Hippocampal formation (tissue), 2 donors: ENCODE results near the gene ATP8A1.
"Not testable (repeated sequence)": the region's sequence is repeated elsewhere in the genome, so short reads cannot be mapped to it uniquely, and the experiment has no call there.

Source experiments
- DNase-seq, 2 donors: peaks; one replicate each; lab custom pipeline; 2025; lab: John Stamatoyannopoulos, UW

ATP8A1 gene

GRCh38 chr4:42656944-42657792 is at the start of gene ATP8A1:
ATP8A1 (minus strand) TSS chr4:42657105; CDS start chr4:42656873, 232 bp downstream.
- peak; percentile 91 to 96 for DNase-seq

- no peak for DNase-seq
These were observed 49.2 kb upstream of the ATP8A1 start for GRCh38 chr4:42706086-42706485.

GRCh38 chr4:42703813-42704212 is 46.9 kb upstream of the ATP8A1 start:
- no peak for DNase-seq

GRCh38 chr4:42702895-42703294 is 46.0 kb upstream of the ATP8A1 start:
- DNase-seq, result no peak

- not testable (repeated sequence) for DNase-seq
These were observed 44.9 kb upstream of the ATP8A1 start for GRCh38 chr4:42701780-42702179.

- DNase-seq, result no peak
These were observed 33.6 kb upstream of the ATP8A1 start for GRCh38 chr4:42690537-42690936.

- no peak for DNase-seq
These were observed 26.5 kb upstream of the ATP8A1 start for GRCh38 chr4:42683393-42683792.

- no peak for DNase-seq
These were observed 21.6 kb upstream of the ATP8A1 start for GRCh38 chr4:42678512-42678911.

- DNase-seq, result no peak
These were observed 19.4 kb upstream of the ATP8A1 start for GRCh38 chr4:42676066-42676951.

- DNase-seq, result no peak
These were observed 16.1 kb upstream of the ATP8A1 start for GRCh38 chr4:42673082-42673425.

- no peak for DNase-seq
These were observed 15.6 kb upstream of the ATP8A1 start for GRCh38 chr4:42672359-42673081.

- no peak for DNase-seq
These were observed 14.7 kb upstream of the ATP8A1 start for GRCh38 chr4:42671431-42672194.

- no peak for DNase-seq
These were observed 1.4 kb upstream of the ATP8A1 start for GRCh38 chr4:42658261-42658660.

GRCh38 chr4:42656679-42656943 is 294 bp downstream of the ATP8A1 start:
- DNase-seq, result no peak

- peak; percentile 53 to 56 for DNase-seq
These were observed 805 bp downstream of the ATP8A1 start for GRCh38 chr4:42655921-42656678.

- no peak for DNase-seq
These were observed 1.7 kb downstream of the ATP8A1 start for GRCh38 chr4:42655269-42655637.

- DNase-seq, result no peak
These were observed 2.2 kb downstream of the ATP8A1 start for GRCh38 chr4:42654631-42655268.

GRCh38 chr4:42653626-42654560 is 3.0 kb downstream of the ATP8A1 start:
- DNase-seq, result peak in 1 of 2 donors; percentile 71

GRCh38 chr4:42652529-42653231 is 4.2 kb downstream of the ATP8A1 start:
- not testable (repeated sequence) for DNase-seq
